NCI-H1092 treated with DMSO at 0.1 percent for 48 hours (cell line): ENCODE results near the gene GTPBP1.

Experiments used
- DNase-seq: peaks from one replicate; lab custom pipeline; 2025; lab: John Stamatoyannopoulos, UW

GTPBP1 gene

GRCh38 chr22:38705235-38706100 lies at the start of gene GTPBP1:
GTPBP1 (plus strand) TSS chr22:38705944; CDS start chr22:38705956, 12 bp downstream.
- DNase-seq = peak; percentile 100

GRCh38 chr22:38656256-38657044 lies 49.3 kb upstream of the GTPBP1 start, which contains the start of the genes CBY1 and FAM227A:
CBY1 (plus strand) TSS chr22:38656638; CDS start chr22:38668055, 11,417 bp downstream.
FAM227A (minus strand) TSS chr22:38656392; CDS start chr22:38650168, 6,224 bp downstream.
- peak; percentile 92 for DNase-seq

GRCh38 chr22:38657045-38657909 lies 48.5 kb upstream of the GTPBP1 start:
- DNase-seq = no peak

- DNase-seq = no peak
These were observed 30.9 kb upstream of the GTPBP1 start for GRCh38 chr22:38674888-38675287.

GRCh38 chr22:38675833-38676232 lies 29.9 kb upstream of the GTPBP1 start:
- no peak for DNase-seq

GRCh38 chr22:38681582-38682335 lies 24.0 kb upstream of the GTPBP1 start, which contains the start of gene TOMM22:
TOMM22 (plus strand) TSS chr22:38681957; CDS start chr22:38681979, 22 bp downstream.
- peak; percentile 88 for DNase-seq

GRCh38 chr22:38684895-38685294 lies 20.8 kb upstream of the GTPBP1 start:
- no peak for DNase-seq

- DNase-seq = no peak
These were observed 20.0 kb upstream of the GTPBP1 start for GRCh38 chr22:38685761-38686160.

- no peak for DNase-seq
These were observed 16.1 kb upstream of the GTPBP1 start for GRCh38 chr22:38689651-38690050.

- DNase-seq = no peak
These were observed 11.7 kb upstream of the GTPBP1 start for GRCh38 chr22:38694049-38694448.

- DNase-seq = no peak
These were observed 10.8 kb upstream of the GTPBP1 start for GRCh38 chr22:38694940-38695339.

GRCh38 chr22:38696606-38697424 lies 8.9 kb upstream of the GTPBP1 start:
- DNase-seq = no peak

- DNase-seq = no peak
These were observed 8.2 kb upstream of the GTPBP1 start for GRCh38 chr22:38697425-38698089.

- no peak for DNase-seq
These were observed 7.2 kb upstream of the GTPBP1 start for GRCh38 chr22:38698407-38699094.

- DNase-seq = no peak
These were observed 6.6 kb upstream of the GTPBP1 start for GRCh38 chr22:38699143-38699542.

- DNase-seq = no peak
These were observed 6.0 kb upstream of the GTPBP1 start for GRCh38 chr22:38699784-38700183.

GRCh38 chr22:38700270-38700788 lies 5.4 kb upstream of the GTPBP1 start:
- no peak for DNase-seq

GRCh38 chr22:38700789-38701628 lies 4.7 kb upstream of the GTPBP1 start, which contains the start of gene JOSD1:
JOSD1 (minus strand) TSS chr22:38700943; CDS start chr22:38699987, 956 bp downstream.
- DNase-seq = peak; percentile 82
